Measurements from ENCODE around the gene AP1B1. TPM values are rescaled to one million over a fixed set of nuclear protein-coding genes. Genes with fewer than 3 reads are reported as not detected.

The AP1B1 gene
- total RNA-seq, 1 experiment from 2014 or later: 88.9 TPM

- TF ChIP-seq, protein P1, sequence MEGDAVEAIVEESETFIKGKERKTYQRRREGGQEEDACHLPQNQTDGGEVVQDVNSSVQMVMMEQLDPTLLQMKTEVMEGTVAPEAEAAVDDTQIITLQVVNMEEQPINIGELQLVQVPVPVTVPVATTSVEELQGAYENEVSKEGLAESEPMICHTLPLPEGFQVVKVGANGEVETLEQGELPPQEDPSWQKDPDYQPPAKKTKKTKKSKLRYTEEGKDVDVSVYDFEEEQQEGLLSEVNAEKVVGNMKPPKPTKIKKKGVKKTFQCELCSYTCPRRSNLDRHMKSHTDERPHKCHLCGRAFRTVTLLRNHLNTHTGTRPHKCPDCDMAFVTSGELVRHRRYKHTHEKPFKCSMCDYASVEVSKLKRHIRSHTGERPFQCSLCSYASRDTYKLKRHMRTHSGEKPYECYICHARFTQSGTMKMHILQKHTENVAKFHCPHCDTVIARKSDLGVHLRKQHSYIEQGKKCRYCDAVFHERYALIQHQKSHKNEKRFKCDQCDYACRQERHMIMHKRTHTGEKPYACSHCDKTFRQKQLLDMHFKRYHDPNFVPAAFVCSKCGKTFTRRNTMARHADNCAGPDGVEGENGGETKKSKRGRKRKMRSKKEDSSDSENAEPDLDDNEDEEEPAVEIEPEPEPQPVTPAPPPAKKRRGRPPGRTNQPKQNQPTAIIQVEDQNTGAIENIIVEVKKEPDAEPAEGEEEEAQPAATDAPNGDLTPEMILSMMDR (IDR thresholded peaks at IDR 0.05; ENCODE audit: unreplicated experiment): no peak
- H3K4me3 Mint-ChIP-seq (ENCODE audit: low read depth, unreplicated experiment): no peak overlapping the region
- H3K4me1 Mint-ChIP-seq (ENCODE audit: low read depth, unreplicated experiment): peaks cover 17% of the 10 kb centered on the region
- no peak overlapping the region for H3K27ac Mint-ChIP-seq (ENCODE audit: unreplicated experiment)
- intact Hi-C loops (cut with micrococcal nuclease; ENCODE audit: unreplicated experiment): no loop called here
- H3K36me3 Mint-ChIP-seq (ENCODE audit: insufficient read depth, unreplicated experiment): peaks cover 19% of the 10 kb centered on the region
- H3K9me3 Mint-ChIP-seq (ENCODE audit: low read depth, unreplicated experiment): no peaks in the 10 kb centered on the region
- peaks cover 40% of the 10 kb centered on the region for H3K27me3 Mint-ChIP-seq (ENCODE audit: unreplicated experiment)
- CTCF ChIA-PET: interaction anchor here (0.9 kb wide), 1 partner anchor 10 kb away, joined by 6 read pairs; the partner anchor contains the start of gene GAS2L1
- BruUV-seq (replicated peaks): no TSS peak
- DNase-seq: no peak
Observed at GRCh38 chr22:29316141-29316828, 72.1 kb downstream of the AP1B1 start.

- no peak for DNase-seq
- peaks cover 40% of the 10 kb centered on the region for H3K27me3 Mint-ChIP-seq (ENCODE audit: unreplicated experiment)
- H3K4me1 Mint-ChIP-seq (ENCODE audit: low read depth, unreplicated experiment): peaks cover 25% of the 10 kb centered on the region
Observed at GRCh38 chr22:29315286-29316140, 72.9 kb downstream of the AP1B1 start, which contains the start of gene RASL10A. Gene RASL10A, minus strand, starts transcription at chr22:29315697. Its CDS starts 451 bp downstream, at chr22:29315246.

GRCh38 chr22:29314537-29315285, 73.7 kb downstream of the AP1B1 start:
- intact Hi-C loops (cut with micrococcal nuclease; ENCODE audit: unreplicated experiment): no loop called here
- Mint-ChIP-seq H3K27me3 (ENCODE audit: unreplicated experiment) (peaks cover 40% of the 10 kb centered on the region), H3K4me1 (ENCODE audit: low read depth, unreplicated experiment) (peaks cover 29% of the 10 kb centered on the region), H3K9me3 (ENCODE audit: low read depth, unreplicated experiment) (no peaks in the 10 kb centered on the region), H3K4me3 (ENCODE audit: low read depth, unreplicated experiment) (peak overlapping the region; percentile 38), H3K27ac (ENCODE audit: unreplicated experiment) (no peak overlapping the region), H3K36me3 (ENCODE audit: insufficient read depth, unreplicated experiment) (peaks cover 26% of the 10 kb centered on the region)
- TF ChIP-seq, protein P1 (IDR thresholded peaks at IDR 0.05; ENCODE audit: unreplicated experiment): no peak
- BruUV-seq (replicated peaks): no TSS peak
- CTCF ChIA-PET: no interaction called here
- DNase-seq: peak; percentile 35

More at GRCh38 chr22:29315286-29316140, 72.9 kb downstream of the AP1B1 start, which contains the start of gene RASL10A:
- intact Hi-C loops (cut with micrococcal nuclease; ENCODE audit: unreplicated experiment): no loop called here
- peaks cover 25% of the 10 kb centered on the region for H3K36me3 Mint-ChIP-seq (ENCODE audit: insufficient read depth, unreplicated experiment)
- CTCF ChIA-PET: no interaction called here
- H3K4me3 Mint-ChIP-seq (ENCODE audit: low read depth, unreplicated experiment): peak within 1 kb of the TSS; percentile 38
- TF ChIP-seq, protein P1 (IDR thresholded peaks at IDR 0.05; ENCODE audit: unreplicated experiment): no peak
- no peaks in the 10 kb centered on the region for H3K9me3 Mint-ChIP-seq (ENCODE audit: low read depth, unreplicated experiment)
- H3K27ac Mint-ChIP-seq (ENCODE audit: unreplicated experiment): no peak within 1 kb of the TSS
- BruUV-seq (replicated peaks): no TSS peak

Data from Calu3 (cell line).